Activated CD8-positive, alpha-beta memory T cell treated with anti-CD3 and anti-CD28 coated beads, Interleukin-2, amount 50 U/mL, for 4 hours (primary cell): ENCODE results near the gene EPHB3.
A peak's percentile ranks its signal among the peaks of the same experiment; 100 is the strongest.

ENCODE experiments used
- DNase-seq: peaks from one replicate; pipeline ENCODE4 v3.0.0-alpha.2; 2020

EPHB3 gene

GRCh38 chr3:184561061-184561912, at the start of gene EPHB3:
TSS of gene EPHB3 (plus strand) at chr3:184561785. CDS start at chr3:184562236, 451 bp downstream.
- peak; percentile 90 for DNase-seq

GRCh38 chr3:184512621-184513020, 49.0 kb upstream of the EPHB3 start:
- no peak for DNase-seq

- peak; percentile 86 for DNase-seq
Measured at GRCh38 chr3:184513276-184514170, 48.1 kb upstream of the EPHB3 start.

GRCh38 chr3:184514171-184514490, 47.5 kb upstream of the EPHB3 start:
- DNase-seq, result no peak

GRCh38 chr3:184523825-184524615, 37.6 kb upstream of the EPHB3 start:
- DNase-seq, result no peak

GRCh38 chr3:184524981-184525336, 36.6 kb upstream of the EPHB3 start:
- no peak for DNase-seq

- DNase-seq, result no peak
Measured at GRCh38 chr3:184525337-184526087, 36.1 kb upstream of the EPHB3 start.

GRCh38 chr3:184526088-184526433, 35.5 kb upstream of the EPHB3 start:
- no peak for DNase-seq

GRCh38 chr3:184531626-184532280, 29.8 kb upstream of the EPHB3 start:
- no peak for DNase-seq

- DNase-seq, result no peak
Measured at GRCh38 chr3:184532940-184533732, 28.4 kb upstream of the EPHB3 start.

GRCh38 chr3:184537885-184538665, 23.5 kb upstream of the EPHB3 start:
- no peak for DNase-seq

- no peak for DNase-seq
Measured at GRCh38 chr3:184538666-184539431, 22.7 kb upstream of the EPHB3 start.

GRCh38 chr3:184539801-184540435, 21.7 kb upstream of the EPHB3 start:
- no peak for DNase-seq

- DNase-seq, result peak; percentile 78
Measured at GRCh38 chr3:184540777-184541681, 20.6 kb upstream of the EPHB3 start.

GRCh38 chr3:184541886-184542562, 19.6 kb upstream of the EPHB3 start:
- DNase-seq, result no peak

GRCh38 chr3:184542577-184542976, 19.0 kb upstream of the EPHB3 start:
- DNase-seq, result no peak

GRCh38 chr3:184543256-184543655, 18.3 kb upstream of the EPHB3 start:
- no peak for DNase-seq
